Loucy (cell line): ENCODE results near the gene F2RL1.
"Not testable (repeated sequence)": the region's sequence is repeated elsewhere in the genome, so short reads cannot be mapped to it uniquely, and the experiment has no call there.

Experiments used
- H2AFZ ChIP-seq: fragments of 200-600 bp; sonication (generic); 2 replicates; pipeline ENCODE4 v1.6.0; 2016; ENCODE audit warnings: antibody characterized with exemption, mild to moderate bottlenecking, low read length, moderate library complexity
- H3F3A ChIP-seq: fragments of 200-600 bp; 2 replicates; pipeline ENCODE4 v1.6.0; 2016; ENCODE audit warnings: antibody characterized with exemption, low read depth, mild to moderate bottlenecking
- H3K27me3 ChIP-seq: fragments of 200-600 bp; sonication (generic); 2 replicates; pipeline ENCODE4 v1.6.1; 2014; ENCODE audit warnings: low read length, mild to moderate bottlenecking; ENCODE audit not compliant: insufficient read depth, poor library complexity, severe bottlenecking
- H3K36me3 ChIP-seq: fragments of 200-600 bp; sonication (generic); 2 replicates; pipeline ENCODE4 v1.6.1; 2016; ENCODE audit warnings: low read length; ENCODE audit not compliant: insufficient read depth
- H3K4me1 ChIP-seq: fragments of 200-600 bp; sonication (generic); 2 replicates; pipeline ENCODE4 v1.5.1; 2014; ENCODE audit warnings: low read length, mild to moderate bottlenecking; ENCODE audit not compliant: insufficient read depth, poor library complexity, severe bottlenecking
- H3K4me2 ChIP-seq: fragments of 200-600 bp; sonication (generic); 2 replicates; pipeline ENCODE4 v1.6.0; 2014; ENCODE audit warnings: antibody characterized with exemption, low read length, low read depth, mild to moderate bottlenecking; ENCODE audit not compliant: poor library complexity, severe bottlenecking
- H3K4me3 ChIP-seq: fragments of 200-600 bp; sonication (generic); 2 replicates; pipeline ENCODE4 v1.5.1; 2014; ENCODE audit warnings: low read length, mild to moderate bottlenecking, mixed read lengths; ENCODE audit not compliant: poor library complexity, severe bottlenecking
- H3K79me2 ChIP-seq: fragments of 200-600 bp; sonication (generic); 2 replicates; pipeline ENCODE4 v1.6.1; 2014; ENCODE audit warnings: low read length; ENCODE audit not compliant: insufficient read depth
- H3K9ac ChIP-seq: fragments of 200-600 bp; sonication (generic); 2 replicates; pipeline ENCODE4 v1.6.0; 2014; ENCODE audit warnings: mild to moderate bottlenecking, low read depth, low read length, moderate library complexity; ENCODE audit not compliant: poor library complexity, severe bottlenecking
- H3K9me2 ChIP-seq: fragments of 200-600 bp; sonication (generic); replicated peaks from 2 replicates; pipeline ENCODE4 v1.6.1; 2016; ENCODE audit warnings: low read depth, low read length, mixed read lengths
- H3K9me3 ChIP-seq: fragments of 200-600 bp; sonication (generic); 2 replicates; pipeline ENCODE4 v1.6.1; 2014; ENCODE audit warnings: mild to moderate bottlenecking, antibody characterized with exemption, low read length, low read depth; ENCODE audit not compliant: insufficient read depth
- H4K20me1 ChIP-seq: fragments of 200-600 bp; sonication (generic); 2 replicates; pipeline ENCODE4 v1.6.0; 2014; ENCODE audit warnings: antibody characterized with exemption, low read length, mild to moderate bottlenecking; ENCODE audit not compliant: insufficient read depth, poor library complexity, severe bottlenecking
- CTCF ChIP-seq: fragments of 200-600 bp; sonication (generic); conservative IDR thresholded peaks from 2 replicates; pipeline ENCODE4 v1.5.1; 2014; ENCODE audit warnings: mild to moderate bottlenecking, antibody characterized with exemption, low read length
- EZH2phosphoT487 ChIP-seq: fragments of 200-600 bp; IDR thresholded peaks from 2 replicates; pipeline ENCODE4 v1.6.1; 2018; ENCODE audit warnings: antibody characterized with exemption, mild to moderate bottlenecking, moderate library complexity, borderline replicate concordance

F2RL1 gene

GRCh38 chr5:76782444-76782843 is 36.4 kb upstream of the F2RL1 start:
- Histone ChIP-seq H3K4me2 (no peak overlapping the region), H3K4me1 (no peaks in the 10 kb centered on the region), H3K4me3 (no peak overlapping the region), H3F3A (no peaks in the 10 kb centered on the region), H3K27me3 (no peaks in the 10 kb centered on the region), H4K20me1 (no peaks in the 10 kb centered on the region), H3K9me2 (no peaks in the 10 kb centered on the region), H2AFZ (no peak overlapping the region), H3K79me2 (no peaks in the 10 kb centered on the region), H3K9me3 (no peaks in the 10 kb centered on the region), H3K36me3 (no peaks in the 10 kb centered on the region), H3K9ac (no peak overlapping the region)
- TF ChIP-seq EZH2phosphoT487 (no peak), CTCF (no peak)

GRCh38 chr5:76787237-76787636 is 31.6 kb upstream of the F2RL1 start:
- Histone ChIP-seq H3K4me1 (peaks cover 6% of the 10 kb centered on the region), H3F3A (no peaks in the 10 kb centered on the region), H2AFZ (no peak overlapping the region), H3K36me3 (no peaks in the 10 kb centered on the region), H4K20me1 (no peaks in the 10 kb centered on the region), H3K9me3 (no peaks in the 10 kb centered on the region), H3K9ac (no peak overlapping the region), H3K9me2 (no peaks in the 10 kb centered on the region), H3K4me3 (no peak overlapping the region), H3K79me2 (no peaks in the 10 kb centered on the region), H3K4me2 (no peak overlapping the region), H3K27me3 (no peaks in the 10 kb centered on the region)
- TF ChIP-seq CTCF (no peak), EZH2phosphoT487 (no peak)

GRCh38 chr5:76788362-76788761 is 30.5 kb upstream of the F2RL1 start:
- Histone ChIP-seq H3K4me2 (no peak overlapping the region), H3K36me3 (no peaks in the 10 kb centered on the region), H3K27me3 (no peaks in the 10 kb centered on the region), H3K9me2 (no peaks in the 10 kb centered on the region), H3K9ac (no peak overlapping the region), H4K20me1 (no peaks in the 10 kb centered on the region), H3K4me1 (peaks cover 6% of the 10 kb centered on the region), H3K79me2 (no peaks in the 10 kb centered on the region), H3K9me3 (no peaks in the 10 kb centered on the region), H2AFZ (no peak overlapping the region), H3K4me3 (no peak overlapping the region), H3F3A (no peaks in the 10 kb centered on the region)
- TF ChIP-seq CTCF (no peak), EZH2phosphoT487 (no peak)

GRCh38 chr5:76789275-76789674 is 29.6 kb upstream of the F2RL1 start:
- not testable (repeated sequence) for H3K4me1 ChIP-seq, H3K4me3 ChIP-seq, H4K20me1 ChIP-seq, H3F3A ChIP-seq, H3K27me3 ChIP-seq, H3K9ac ChIP-seq, H3K9me3 ChIP-seq, H3K9me2 ChIP-seq, H3K36me3 ChIP-seq, H2AFZ ChIP-seq, H3K4me2 ChIP-seq, H3K79me2 ChIP-seq
